NCI-H128 (cell line): ENCODE results near the gene LRCH4.
"Not testable (repeated sequence)": the region's sequence is repeated elsewhere in the genome, so short reads cannot be mapped to it uniquely, and the experiment has no call there.

Source experiments
- DNase-seq: peaks from one replicate; lab custom pipeline; 2025; ENCODE audit not compliant: unreplicated experiment; lab: John Stamatoyannopoulos, UW

The LRCH4 gene

DNA sequence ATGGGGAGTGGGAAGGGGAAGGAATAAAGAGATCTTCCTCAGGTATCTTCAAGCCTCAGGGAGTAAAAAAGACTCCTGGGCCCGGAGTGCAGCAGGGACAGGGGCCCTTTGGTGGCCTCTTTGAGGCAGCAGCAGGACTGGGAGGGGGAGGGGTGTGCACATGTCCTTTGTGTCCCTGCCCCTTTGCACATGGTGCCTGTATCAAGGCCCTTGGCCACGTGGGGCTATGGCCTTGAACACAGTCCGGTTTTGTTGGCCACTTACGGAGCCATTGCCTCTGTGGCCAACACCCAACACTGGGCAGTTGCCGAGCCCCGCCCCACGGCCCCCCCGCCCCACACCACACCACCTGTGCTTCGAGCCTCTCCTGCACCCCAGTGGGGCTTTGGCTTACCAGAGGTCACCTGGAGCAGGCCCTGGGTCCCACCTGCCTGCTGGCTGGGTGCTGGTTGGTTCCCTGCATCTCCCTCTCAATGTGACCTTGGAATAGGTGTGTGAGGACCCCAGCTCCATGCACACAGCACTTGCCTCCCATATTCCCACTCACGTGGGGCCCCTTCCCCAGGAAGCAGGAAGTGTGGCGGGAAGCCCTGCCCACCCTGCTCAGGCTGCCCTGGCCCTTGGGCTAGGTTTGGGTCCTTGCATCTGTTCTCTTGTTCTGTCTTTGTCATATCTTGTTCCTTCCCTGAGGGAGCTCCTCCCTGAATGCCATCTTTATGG lies 17.6 kb downstream of the LRCH4 start:
- DNase-seq: no peak

DNA sequence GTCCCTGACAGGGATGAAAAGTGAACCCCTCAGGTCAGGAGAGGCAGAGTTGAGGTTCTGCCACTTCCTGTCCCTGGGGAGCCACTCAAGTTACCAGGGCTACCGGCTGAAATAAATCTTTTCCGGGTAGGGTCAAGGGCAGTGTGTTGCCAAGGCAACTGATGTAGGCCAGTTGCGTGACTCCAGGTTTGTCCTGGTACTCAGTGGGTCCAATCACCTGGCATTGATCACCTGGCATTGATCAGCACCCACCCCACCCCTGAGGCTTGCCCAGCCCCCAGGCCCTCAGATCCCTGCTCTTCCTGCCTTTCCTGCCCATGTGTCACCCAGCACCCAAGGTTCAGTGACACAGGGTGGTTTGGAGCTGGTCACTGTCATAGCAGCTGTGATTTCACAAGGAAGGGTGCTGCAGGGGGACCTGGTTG lies 18.2 kb downstream of the LRCH4 start:
- no peak for DNase-seq

DNA sequence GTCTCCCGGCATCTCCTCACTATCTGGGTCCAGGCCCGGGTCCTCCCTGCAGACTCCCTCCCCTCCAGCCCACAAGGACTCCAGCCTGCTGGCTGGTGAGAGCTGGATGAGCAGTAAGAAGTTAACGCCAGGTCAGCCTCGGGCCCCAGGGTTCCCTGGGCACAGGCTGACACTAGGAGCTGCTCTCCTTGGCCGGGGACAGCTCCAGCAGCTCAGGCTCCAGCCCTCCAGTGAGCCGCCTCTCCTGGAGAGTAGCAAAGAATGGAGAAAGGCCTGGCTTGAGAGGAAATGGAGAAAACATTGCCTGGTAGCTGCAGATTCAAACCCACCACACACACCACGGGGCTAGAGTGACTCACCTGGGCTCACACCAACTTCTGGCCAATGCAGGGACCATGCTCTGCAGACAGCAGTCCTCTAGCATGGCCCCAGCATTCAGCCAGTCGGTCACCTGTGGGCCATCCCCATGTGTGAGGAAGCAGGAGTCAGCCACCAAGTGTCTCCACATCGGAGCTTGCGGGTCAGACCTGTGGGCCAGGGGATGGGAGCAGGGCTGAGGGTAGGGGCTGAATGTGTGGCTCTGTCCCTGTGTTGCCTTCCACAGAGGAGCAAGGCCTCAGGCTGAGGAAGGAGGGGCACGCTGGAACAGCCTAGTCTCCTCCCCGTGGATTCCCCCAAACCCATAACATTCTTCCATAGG lies 18.7 kb downstream of the LRCH4 start:
- no peak for DNase-seq

DNA sequence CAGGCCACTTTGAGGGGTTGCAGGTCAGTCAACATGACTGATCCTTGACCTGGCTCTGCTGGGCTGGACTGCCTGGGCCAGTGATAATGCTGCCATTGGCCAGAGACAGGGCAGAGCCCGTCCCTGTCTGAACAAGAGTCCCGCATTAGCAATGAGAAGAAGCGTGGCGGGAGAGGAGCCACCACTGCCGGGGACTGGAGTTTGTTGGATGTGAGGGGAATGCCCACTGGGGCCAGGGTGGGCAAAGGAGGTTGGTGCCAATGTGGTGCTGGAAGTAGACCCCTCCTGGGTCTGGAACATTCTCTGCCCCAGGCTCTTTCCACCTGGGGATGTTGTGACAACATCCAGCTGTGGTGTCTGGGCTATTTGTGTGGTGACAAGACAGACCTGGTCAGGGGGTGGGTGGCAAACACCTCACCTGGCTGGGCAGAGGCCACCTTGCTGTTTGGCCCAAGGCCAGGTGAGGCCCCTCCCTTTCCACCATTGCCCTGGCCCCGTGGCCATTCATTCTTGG lies 19.9 kb downstream of the LRCH4 start:
- no peak for DNase-seq

DNA sequence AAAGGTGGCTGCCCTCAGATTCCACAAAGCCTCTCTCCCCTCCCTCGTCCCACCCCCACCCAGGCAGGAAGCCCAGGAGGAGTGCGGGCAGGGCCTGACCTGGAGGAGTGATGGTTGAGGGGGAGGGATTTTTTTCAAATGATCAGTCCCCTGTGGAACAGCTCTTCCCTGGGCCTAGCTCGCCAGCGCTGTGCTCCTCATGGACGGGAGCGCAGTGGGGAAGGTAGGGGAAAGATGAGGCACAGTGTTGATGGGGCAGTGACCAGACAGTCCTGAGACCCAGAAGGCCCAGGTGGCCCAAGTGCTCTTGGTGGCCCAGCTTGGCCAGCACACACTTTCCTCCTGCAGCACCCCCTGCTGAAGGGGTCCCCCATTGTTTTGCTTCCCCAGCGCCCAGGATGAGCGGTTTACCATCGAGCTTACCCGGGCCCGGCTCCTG lies 20.8 kb downstream of the LRCH4 start:
- no peak for DNase-seq

DNA sequence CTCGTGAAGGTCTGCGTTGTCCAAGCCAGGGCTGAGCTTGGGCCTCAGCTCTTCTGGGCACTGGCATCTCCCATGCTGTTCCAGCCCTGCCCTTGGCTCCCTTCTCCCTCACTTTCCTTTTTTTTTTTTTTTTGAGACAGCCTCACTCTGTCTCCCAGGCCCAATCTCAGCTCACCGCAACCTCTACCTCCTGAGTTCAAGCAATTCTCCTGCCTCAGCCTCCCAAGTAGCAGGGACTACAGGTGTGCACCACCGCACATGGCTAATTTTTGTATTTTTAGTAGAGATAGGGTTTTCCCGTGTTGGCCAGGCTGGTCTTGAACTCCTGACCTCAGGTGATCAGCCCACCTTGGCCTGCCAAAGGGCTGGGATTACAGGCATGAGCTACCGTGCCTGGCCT lies 21.5 kb downstream of the LRCH4 start:
- not testable (repeated sequence) for DNase-seq

DNA sequence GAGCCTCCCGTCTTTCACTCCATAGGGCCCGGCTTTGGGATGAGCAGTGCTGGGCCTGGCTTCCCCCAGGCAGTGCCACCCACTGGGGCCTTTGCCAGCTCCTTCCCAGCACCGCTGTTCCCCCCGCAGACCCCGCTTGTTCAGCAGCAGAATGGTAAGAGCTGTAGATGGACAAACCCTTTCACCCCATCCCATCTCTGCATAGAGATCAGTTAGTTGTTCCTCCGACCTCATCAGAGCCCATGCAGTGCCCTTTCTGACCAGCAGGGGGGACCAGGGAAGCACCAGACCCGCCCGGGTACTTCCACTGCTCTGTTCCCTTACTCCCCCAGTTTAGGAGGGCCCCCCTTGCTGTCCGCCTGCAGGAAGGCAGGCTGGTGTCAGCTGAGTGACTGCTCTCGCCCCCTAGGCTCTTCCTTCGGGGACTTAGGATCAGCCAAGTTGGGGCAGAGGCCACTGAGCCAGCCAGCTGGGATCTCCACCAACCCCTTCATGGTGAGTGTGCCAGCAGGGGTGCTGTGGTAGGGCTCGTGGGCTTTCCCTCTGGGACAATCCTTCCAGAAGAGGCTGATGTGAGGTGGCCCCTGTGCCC lies 22.0 kb downstream of the LRCH4 start:
- no peak for DNase-seq

DNA sequence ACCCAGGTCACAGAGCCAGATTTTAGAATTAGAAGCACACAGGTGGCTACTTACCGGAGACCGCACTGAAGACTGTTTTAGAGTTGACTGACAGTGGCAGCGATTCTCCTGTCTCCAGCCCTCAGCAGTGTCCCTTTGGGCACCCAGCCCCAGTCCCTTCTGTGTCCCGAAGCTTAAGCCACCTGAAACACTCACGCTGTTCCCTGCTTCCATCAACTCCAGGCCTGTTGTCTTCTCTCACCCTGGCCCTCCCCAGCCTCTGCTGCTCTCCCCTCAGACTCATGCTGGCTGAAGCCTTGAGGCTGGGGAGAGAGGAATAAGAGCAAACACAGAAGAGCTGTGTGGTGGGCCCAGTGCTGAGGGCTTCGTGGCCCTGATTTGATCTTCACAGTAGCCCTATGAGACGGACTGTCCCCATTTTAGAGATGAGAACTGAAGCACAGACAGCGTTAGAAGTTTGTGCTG lies 22.8 kb downstream of the LRCH4 start:
- no peak for DNase-seq

DNA sequence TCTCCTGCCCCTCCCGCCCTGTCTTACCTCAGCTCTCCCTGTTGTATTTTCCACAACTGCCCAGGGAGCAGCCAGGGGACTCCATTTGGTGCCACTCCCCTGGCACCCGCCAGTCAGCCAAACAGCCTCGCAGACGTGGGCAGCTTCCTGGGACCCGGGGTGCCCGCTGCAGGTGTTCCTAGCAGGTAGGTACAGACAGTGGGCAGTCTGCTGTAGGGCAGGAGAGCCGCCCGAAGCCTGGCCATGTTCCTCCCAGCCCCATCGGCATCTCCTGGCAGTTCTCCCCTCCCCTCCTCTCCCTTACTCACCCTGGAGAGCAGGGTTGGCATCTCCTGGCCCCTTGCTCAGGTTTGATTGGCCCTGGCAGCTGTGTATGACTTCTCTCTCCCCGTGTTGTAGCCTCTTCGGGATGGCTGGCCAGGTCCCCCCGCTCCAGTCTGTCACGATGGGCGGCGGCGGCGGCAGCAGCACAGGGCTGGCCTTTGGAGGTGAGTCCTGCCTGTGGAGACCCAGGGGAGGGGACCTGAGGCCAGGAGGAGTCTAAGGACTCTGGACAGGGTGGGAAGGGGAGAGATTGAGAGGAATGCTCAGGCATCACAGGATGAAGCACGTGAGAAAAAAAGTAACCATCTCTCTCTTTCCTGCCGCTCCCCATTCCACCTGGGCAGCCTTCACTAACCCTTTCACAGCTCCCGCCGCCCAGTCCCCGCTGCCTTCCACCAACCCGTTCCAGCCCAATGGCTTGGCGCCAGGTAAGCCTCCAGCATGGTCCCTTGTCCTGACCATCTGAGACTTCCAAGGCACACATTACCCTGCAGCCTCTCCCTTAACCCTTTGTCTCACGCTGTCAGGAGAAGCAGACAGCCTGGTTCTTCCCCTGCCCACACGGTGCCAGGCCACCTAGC lies 23.5 kb downstream of the LRCH4 start:
- no peak for DNase-seq

DNA sequence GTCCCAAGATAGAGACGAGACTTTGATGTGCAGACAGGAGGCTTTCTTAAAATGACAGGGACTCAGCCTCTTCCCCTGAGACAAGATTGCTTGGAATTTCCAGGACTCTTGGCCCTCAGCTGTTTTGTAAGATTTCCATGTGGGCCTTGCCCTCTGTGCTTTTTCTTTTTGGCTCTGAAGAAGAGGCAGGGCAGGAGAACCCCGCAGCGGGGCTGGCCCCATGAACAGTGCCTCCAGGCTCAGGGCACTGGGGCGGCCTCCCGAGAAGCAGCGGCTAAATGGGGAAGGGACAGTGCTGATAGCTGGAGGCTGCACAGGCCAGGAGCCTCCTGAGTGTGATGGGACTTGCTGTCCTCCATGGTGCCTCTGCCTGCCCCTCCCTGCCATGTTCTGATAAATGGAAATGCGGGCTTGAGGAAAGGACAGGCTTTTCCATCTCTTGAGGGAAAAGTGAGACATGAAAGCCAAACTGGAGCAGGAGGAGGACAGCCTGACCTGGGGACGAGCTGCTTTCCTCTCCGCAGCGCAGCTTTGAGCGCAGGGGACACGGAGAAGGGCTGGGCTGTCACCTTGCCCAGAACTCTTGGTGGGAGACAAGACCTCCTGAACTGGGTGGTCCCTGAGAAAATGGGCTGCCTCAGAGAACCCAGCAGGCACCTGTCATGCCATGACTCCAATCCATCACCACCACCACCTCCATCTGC lies 24.3 kb downstream of the LRCH4 start:
- DNase-seq: no peak

DNA sequence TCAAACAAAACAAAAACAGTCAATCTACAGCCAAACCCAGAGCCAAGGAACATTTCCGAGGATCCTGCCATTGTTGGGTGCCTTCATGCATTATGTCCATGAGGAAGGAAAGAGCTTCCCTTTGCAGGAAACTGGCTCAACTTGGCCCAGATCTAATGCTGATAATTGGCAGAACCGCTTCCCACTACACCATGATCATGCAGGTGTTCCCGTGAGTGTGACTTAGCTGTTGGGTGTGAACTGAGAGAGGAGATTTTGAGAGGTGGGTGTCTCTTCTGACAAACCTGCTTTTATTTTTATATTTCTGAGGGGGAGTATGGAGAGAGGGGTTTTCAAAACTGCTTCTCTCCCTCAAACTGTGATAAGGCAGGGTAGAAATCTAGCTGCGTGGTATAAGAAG lies 26.8 kb downstream of the LRCH4 start:
- DNase-seq: no peak

DNA sequence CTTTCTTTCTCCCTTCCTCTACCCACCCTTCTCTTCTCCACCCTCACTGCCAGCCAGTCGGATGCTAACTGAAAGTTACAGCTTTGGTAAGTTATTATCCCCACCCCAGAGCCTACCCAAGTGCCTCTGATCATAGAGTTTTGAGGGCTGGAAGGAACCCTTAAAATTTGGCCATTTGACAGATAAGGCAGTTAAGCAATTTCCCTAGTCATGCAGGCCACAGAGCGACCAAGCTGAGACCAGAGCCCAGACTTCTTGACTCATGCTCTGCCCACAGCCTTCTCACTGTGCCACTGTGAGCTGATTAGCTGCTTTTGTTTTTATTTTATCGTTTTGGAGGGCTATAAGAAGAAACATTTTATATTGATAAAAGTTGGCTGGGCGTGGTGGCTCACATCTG lies 29.4 kb downstream of the LRCH4 start:
- no peak for DNase-seq

DNA sequence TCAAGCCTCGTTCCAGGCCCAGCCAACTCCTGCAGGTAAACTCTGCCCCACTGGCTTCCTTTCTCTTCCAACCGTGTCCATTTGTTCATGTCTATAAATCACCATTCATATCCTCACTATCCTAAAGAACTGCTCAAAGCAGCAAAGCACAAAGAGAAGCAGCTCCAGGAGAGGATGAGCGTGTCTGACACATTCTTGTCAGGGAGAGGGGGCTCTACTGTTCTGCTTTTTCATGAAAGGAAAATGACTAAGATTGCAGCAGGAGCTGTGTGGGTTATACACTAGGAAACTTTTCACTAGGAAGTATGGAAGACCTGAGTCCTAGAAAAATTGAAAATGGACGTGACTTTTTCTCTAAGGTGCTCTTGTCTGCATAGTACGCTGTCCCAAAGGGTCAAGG lies 30.2 kb downstream of the LRCH4 start:
- no peak for DNase-seq

DNA sequence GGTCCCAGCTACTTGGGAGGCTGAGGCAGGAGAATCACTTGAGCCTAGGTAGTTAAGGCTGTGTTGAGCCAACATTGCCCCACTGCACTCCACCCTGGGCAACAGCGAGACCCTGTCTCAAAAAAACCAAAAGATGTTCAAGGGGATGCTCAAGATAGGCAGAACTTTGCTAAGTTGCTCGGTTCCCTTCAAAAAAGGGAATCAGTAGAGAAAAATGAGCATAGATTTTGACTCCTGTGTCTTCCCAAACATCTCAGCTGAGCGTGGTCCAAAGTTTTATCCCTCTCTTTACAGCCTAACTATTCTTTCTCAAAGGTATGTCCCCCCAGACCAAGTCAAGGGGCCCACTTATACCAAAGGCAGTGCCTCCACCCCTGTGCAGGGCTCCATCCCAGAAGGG lies 32.9 kb downstream of the LRCH4 start:
- DNase-seq: no peak

DNA sequence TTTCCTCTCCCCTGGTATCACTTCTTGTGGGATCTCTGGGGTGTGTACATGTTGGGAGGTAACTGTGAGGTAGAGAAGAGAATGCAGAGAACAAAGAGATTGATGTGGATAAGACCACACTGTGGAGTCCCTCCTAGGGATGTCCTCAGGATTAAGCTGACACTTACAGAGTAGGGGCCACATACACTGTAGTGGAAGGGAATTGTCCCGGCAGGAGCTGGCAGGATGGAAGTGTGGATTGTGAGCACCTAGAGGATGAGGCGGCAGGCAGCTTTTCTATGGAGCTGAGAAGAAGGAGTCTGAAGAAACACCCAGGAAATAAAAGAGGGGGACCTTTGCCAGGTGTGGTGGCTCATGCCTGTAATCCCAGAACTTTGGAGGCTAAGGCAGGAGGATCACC lies 33.4 kb downstream of the LRCH4 start:
- no peak for DNase-seq

DNA sequence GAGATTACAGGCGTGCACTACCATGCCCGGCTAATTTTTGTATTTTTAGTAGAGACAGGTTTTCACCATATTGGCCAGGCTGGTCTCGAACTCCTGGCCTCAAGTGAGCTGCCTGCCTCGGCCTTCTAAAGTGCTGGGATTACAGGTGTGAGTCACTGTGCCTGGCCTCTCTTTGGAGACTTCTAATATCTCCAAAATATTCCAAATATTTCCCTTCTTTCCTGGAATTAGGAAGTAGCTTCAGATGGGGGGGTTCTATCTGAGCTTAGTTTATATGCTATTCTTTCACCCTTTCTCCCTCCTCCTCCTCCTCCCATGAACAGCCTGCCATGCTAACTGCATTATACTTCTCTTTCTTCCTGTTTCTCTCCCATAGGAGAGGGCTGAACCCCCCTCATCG lies 37.5 kb downstream of the LRCH4 start:
- not testable (repeated sequence) for DNase-seq

DNA sequence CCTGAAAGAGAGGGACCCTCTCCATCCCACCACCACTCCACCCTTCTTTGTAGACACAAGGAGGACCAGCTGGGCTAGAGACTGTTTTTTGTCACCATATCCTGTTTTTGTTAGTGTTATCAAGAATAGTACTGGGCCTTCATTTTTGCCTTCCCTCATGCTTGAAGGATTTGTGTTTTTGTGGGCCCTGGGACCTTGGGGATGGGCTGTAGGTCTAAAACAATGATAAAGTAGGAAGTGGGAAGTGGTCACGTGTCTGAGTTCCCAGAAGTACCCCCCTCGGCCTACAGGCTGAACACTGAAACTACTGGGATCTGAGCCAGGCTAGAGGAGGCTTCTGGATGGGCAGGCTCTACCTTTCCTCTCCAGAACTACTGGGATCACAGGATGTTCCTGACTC lies 38.1 kb downstream of the LRCH4 start:
- DNase-seq: no peak

DNA sequence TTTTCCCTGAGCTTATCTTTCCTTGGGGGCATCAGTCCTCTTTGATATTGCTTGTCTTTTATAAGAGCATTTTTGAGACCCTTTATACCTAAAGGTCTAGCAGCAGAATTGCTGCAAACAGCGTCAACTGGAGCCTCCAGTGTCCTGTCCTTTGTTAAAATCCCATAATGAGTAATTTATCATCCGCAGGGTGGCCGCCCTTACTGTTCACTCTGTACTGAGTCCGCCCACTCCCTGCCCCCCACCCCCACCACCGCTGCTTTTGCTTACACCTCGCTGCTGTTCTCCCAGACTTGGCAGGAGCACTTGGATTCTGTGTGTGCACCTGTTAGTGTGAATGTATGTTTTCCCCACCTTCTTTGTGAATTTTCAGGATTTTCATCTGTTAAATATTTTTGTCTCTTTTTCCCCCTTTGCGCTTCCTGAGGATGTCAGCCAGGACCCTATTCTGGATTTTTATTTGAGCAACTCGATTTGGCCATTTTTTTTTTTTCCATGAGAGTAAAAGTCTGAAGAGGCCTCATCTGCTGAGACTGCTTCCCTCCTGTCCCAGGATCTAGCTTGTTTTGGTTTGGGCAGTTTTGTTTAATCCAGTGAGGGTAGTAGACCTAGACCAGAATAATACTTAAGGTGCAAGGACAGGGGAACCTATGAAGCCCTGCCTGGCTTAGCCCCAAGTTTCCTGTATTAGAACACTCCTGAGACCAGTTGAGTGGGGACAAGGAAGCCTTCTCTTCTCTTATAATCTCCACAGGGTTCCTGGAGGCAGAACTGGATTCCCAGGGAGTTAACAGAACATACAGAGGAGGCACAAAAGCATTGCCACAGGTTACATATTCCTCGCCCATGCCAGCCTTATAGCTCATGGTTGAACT lies 38.8 kb downstream of the LRCH4 start:
- DNase-seq: no peak

DNA sequence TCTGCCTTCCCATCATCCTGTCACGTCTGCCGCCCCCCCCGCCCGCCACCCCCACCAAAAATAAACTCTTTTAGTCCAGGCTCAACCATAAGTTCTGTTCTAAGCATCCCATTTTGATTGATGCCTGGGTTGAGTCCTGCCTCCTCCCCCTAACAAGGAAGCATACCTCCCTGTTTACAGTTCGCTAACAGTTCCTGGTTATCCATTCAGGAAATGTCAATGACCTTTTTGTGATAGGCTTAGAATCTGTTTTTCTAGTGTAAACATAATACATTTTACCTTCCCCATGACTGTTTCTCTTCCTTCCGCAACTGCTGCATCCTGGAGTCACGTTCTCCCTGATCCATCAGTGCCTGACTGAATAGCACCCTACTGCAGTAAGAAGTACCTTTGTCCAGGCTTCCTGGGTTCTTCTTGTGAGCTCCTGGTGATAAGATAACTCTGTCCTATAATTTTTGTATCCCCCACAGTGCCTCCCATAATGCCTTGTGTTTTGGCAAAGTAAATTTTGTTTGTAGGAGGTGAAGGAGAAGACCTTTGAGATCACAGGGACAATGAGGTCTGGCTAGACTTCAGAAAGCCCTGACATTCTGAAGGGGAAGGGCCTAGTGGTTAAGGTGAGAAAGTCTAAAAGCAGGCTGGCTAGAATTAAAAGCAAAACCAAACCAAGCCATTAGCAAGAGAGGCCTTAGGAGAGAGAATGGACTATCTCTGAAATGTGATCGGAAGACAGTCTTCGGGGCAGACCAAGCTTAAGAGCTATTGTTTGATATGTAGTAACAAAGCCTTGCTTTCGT lies 39.6 kb downstream of the LRCH4 start:
- no peak for DNase-seq
